Astrocyte (in vitro differentiated cells and primary cell): ENCODE results near the gene RPS5. TPM values are rescaled to one million over a fixed set of nuclear protein-coding genes. Genes with fewer than 3 reads are reported as not detected.
A peak's percentile ranks its signal among the peaks of the same experiment; 100 is the strongest.

Experiments
- DNase-seq: peaks from one replicate; pipeline ENCODE4 v3.0.0-alpha.2; 2010; ENCODE audit warnings: low read depth
- FAIRE-seq: peaks from 2 replicates; lab custom pipeline; 2011; peaks lifted over from hg19 to GRCh38; lab: Jason Lieb, UNC
- H2AFZ ChIP-seq: 2 replicates; pipeline ENCODE4 v1.6.0; 2012; ENCODE audit warnings: low read depth, low read length, inconsistent platforms
- H3K27ac ChIP-seq: 2 replicates; pipeline ENCODE4 v1.5.1; 2011; ENCODE audit warnings: low read depth, low read length, inconsistent platforms
- H3K27me3 ChIP-seq: 2 replicates; pipeline ENCODE4 v1.6.0; 2011; ENCODE audit warnings: low read length, inconsistent platforms; ENCODE audit not compliant: insufficient read depth
- H3K36me3 ChIP-seq: 2 replicates; pipeline ENCODE4 v1.5.1; 2011; ENCODE audit warnings: low read length, inconsistent platforms; ENCODE audit not compliant: insufficient read depth
- H3K4me1 ChIP-seq: 2 replicates; pipeline ENCODE4 v1.5.1; 2011; ENCODE audit warnings: low read length, inconsistent platforms; ENCODE audit not compliant: insufficient read depth
- H3K4me2 ChIP-seq: 2 replicates; pipeline ENCODE4 v1.6.0; 2012; ENCODE audit warnings: low read length, inconsistent platforms
- H3K4me3 ChIP-seq: 2 replicates; pipeline ENCODE4 v1.5.1; 2011; ENCODE audit warnings: low read depth, mild to moderate bottlenecking, low read length, inconsistent platforms; ENCODE audit not compliant: insufficient read depth
- H3K79me2 ChIP-seq: 2 replicates; pipeline ENCODE4 v1.6.0; 2012; ENCODE audit warnings: mild to moderate bottlenecking, low read length, inconsistent platforms; ENCODE audit not compliant: insufficient read depth
- H3K9ac ChIP-seq: 2 replicates; pipeline ENCODE4 v1.6.0; 2012; ENCODE audit warnings: mild to moderate bottlenecking, low read length, inconsistent platforms
- H3K9me3 ChIP-seq: 2 replicates; pipeline ENCODE4 v1.5.1; 2012; ENCODE audit warnings: low read depth, mild to moderate bottlenecking, low read length, inconsistent platforms; ENCODE audit not compliant: insufficient read depth
- H4K20me1 ChIP-seq: 2 replicates; pipeline ENCODE4 v1.6.0; 2012; ENCODE audit warnings: low read length, inconsistent platforms; ENCODE audit not compliant: insufficient read depth
- H3K27ac Mint-ChIP-seq: one replicate; pipeline ENCODE4 v1.8.0; 2021; ENCODE audit warnings: mild to moderate bottlenecking, mixed read lengths; ENCODE audit not compliant: unreplicated experiment
- H3K27me3 Mint-ChIP-seq: one replicate; pipeline ENCODE4 v1.8.0; 2021; ENCODE audit warnings: low read depth, mixed read lengths; ENCODE audit not compliant: unreplicated experiment
- H3K36me3 Mint-ChIP-seq: one replicate; pipeline ENCODE4 v1.8.0; 2021; ENCODE audit warnings: low read depth, mixed read lengths; ENCODE audit not compliant: unreplicated experiment
- H3K4me1 Mint-ChIP-seq: one replicate; pipeline ENCODE4 v1.8.0; 2021; ENCODE audit warnings: low read depth, mixed read lengths; ENCODE audit not compliant: unreplicated experiment
- H3K4me3 Mint-ChIP-seq: one replicate; pipeline ENCODE4 v1.8.0; 2021; ENCODE audit warnings: mild to moderate bottlenecking, moderate library complexity, mixed read lengths; ENCODE audit not compliant: unreplicated experiment
- H3K9me3 Mint-ChIP-seq: one replicate; pipeline ENCODE4 v1.8.0; 2021; ENCODE audit warnings: mild to moderate bottlenecking, mixed read lengths; ENCODE audit not compliant: unreplicated experiment
- EZH2 ChIP-seq: IDR thresholded peaks from 2 replicates; pipeline ENCODE4 v1.6.1; 2012; ENCODE audit warnings: mild to moderate bottlenecking, low read length, inconsistent platforms; ENCODE audit not compliant: insufficient read depth
- total RNA-seq: library from RNA; stranded (reverse); gene quantifications from 2 replicates; pipeline ENCODE4 v1.2.1, GENCODE V29; 2021
- TF ChIP-seq, protein P1 (sequence below): IDR thresholded peaks from 2 replicates; pipeline ENCODE4 v1.5.1; 2011; ENCODE audit warnings: low read depth, mild to moderate bottlenecking, inconsistent platforms, low read length, moderate library complexity; ENCODE audit not compliant: insufficient read depth

RPS5 gene
- total RNA-seq, 1 donor from 2014 or later = 891 TPM

DNA sequence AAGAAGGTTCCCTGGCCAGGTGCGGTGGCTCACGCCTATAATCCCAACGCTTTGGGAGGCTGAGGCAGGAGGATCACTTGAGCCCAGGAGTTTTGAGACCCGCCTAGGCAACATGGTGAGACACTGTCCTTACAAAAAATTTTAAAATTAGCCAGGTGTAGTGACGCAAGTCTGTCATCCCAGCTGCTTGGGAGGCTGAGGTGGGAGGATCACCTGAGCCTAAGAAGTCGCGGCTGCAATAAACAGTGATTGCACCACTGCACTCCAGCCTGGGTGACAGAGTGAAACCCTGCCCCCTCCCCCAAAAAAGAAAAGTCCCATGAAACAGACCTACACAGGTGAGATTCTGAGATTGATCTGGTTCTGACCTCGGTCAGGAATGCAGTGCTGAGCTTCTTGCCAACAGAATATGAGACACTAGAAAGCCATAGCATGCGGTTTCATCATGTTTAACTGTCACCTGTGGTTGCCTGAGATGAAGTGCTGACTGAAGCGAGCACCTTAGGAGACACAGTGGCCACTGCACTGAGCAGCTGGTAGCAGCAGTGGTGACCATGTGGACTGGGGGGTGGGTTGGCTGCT lies 31.8 kb upstream of the RPS5 start:
- DNase-seq = no peak
- TF ChIP-seq, protein P1, sequence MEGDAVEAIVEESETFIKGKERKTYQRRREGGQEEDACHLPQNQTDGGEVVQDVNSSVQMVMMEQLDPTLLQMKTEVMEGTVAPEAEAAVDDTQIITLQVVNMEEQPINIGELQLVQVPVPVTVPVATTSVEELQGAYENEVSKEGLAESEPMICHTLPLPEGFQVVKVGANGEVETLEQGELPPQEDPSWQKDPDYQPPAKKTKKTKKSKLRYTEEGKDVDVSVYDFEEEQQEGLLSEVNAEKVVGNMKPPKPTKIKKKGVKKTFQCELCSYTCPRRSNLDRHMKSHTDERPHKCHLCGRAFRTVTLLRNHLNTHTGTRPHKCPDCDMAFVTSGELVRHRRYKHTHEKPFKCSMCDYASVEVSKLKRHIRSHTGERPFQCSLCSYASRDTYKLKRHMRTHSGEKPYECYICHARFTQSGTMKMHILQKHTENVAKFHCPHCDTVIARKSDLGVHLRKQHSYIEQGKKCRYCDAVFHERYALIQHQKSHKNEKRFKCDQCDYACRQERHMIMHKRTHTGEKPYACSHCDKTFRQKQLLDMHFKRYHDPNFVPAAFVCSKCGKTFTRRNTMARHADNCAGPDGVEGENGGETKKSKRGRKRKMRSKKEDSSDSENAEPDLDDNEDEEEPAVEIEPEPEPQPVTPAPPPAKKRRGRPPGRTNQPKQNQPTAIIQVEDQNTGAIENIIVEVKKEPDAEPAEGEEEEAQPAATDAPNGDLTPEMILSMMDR = no peak
- TF ChIP-seq EZH2 = no peak
- Mint-ChIP-seq H3K4me3 (no peak overlapping the region), H3K36me3 (peaks cover 7% of the 10 kb centered on the region), H3K27ac (no peak overlapping the region), H3K9me3 (no peaks in the 10 kb centered on the region), H3K4me1 (peaks cover 2% of the 10 kb centered on the region), H3K27me3 (no peaks in the 10 kb centered on the region)
- peaks cover 13% of the 10 kb centered on the region for H3K9me3 ChIP-seq
- no peak overlapping the region for H3K4me2 ChIP-seq
- H3K4me3 ChIP-seq = no peak overlapping the region
- no peaks in the 10 kb centered on the region for H3K36me3 ChIP-seq
- no peak overlapping the region for H3K9ac ChIP-seq
- H3K4me1 ChIP-seq = peaks cover under 1% of the 10 kb centered on the region
- no peak overlapping the region for H3K27ac ChIP-seq
- H4K20me1 ChIP-seq = no peaks in the 10 kb centered on the region
- no peaks in the 10 kb centered on the region for H3K79me2 ChIP-seq
- H2AFZ ChIP-seq = no peak overlapping the region
- no peaks in the 10 kb centered on the region for H3K27me3 ChIP-seq
- FAIRE-seq = no peak

DNA sequence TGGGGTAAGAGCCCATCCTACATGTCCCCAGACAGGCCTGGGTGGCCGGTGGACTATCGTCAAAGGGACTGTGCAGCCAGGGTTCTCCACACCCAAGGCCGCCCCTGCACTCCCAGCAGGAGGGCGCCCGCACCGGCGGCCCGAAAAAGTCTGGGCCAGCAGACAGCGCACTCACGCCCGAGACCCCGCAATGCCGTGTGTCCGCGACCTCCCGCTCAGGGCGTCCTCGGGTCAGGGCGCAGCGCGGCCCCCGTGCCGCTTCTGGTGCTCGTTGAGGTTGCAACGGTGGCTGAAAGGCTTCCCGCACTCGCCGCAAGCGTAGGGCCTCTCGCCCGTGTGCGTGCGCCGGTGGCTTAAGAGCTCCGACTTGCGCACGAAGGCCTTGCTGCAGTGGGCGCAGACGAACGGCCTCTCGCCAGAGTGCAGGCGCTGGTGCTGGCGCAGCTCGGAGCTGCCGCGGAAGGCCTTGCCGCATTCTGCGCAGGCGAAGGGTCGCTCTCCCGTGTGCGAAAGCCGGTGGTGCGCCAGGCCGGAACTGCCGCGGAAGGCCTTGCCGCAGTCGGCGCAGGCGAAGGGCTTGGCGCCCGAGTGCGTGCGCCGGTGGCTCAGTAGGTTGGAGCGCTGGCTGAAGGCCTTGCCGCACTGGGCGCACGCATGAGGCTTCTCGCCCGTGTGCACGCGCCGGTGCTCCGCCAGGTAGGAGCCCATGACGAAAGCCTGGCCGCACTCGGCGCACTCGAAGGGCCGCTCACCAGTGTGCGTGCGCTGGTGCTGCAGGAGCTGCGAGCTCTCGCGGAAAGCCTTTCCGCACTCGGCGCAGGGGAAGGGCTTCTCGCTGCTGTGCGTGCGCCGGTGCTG lies 30.9 kb upstream of the RPS5 start:
- Histone ChIP-seq H3K36me3 (no peaks in the 10 kb centered on the region), H3K79me2 (no peaks in the 10 kb centered on the region), H3K4me2 (peak overlapping the region; percentile 33), H3K9me3 (peaks cover 13% of the 10 kb centered on the region), H3K27me3 (no peaks in the 10 kb centered on the region), H3K4me3 (no peak overlapping the region), H3K4me1 (no peaks in the 10 kb centered on the region), H4K20me1 (no peaks in the 10 kb centered on the region), H2AFZ (no peak overlapping the region), H3K27ac (no peak overlapping the region), H3K9ac (no peak overlapping the region)
- peaks cover 2% of the 10 kb centered on the region for H3K4me1 Mint-ChIP-seq
- no peaks in the 10 kb centered on the region for H3K9me3 Mint-ChIP-seq
- DNase-seq (no peak), FAIRE-seq (no peak)
- H3K36me3 Mint-ChIP-seq = peaks cover 5% of the 10 kb centered on the region
- no peak overlapping the region for H3K4me3 Mint-ChIP-seq
- H3K27me3 Mint-ChIP-seq = no peaks in the 10 kb centered on the region
- no peak overlapping the region for H3K27ac Mint-ChIP-seq
- peak; percentile 63 for TF ChIP-seq EZH2
- TF ChIP-seq, protein P1 = no peak
